Left lung (tissue), 14 donors: ENCODE measurements around the gene PIGA. TPM values are rescaled to one million over a fixed set of nuclear protein-coding genes. Genes with fewer than 3 reads are reported as not detected.

Source experiments
- ATAC-seq: fragments of 200-7000 bp; cut with Tn5 transposase; one replicate; pipeline ENCODE4 v1.9.1; 2020; ENCODE audit warnings: moderate library complexity
- DNase-seq, 4 donors: peaks; one replicate each; pipeline ENCODE4 v3.0.0-alpha.2; 2013 to 2020
- H3K27ac ChIP-seq, 2 donors: fragments of 200-600 bp; sonication (generic) in 1 of 2; one replicate each; pipeline versions ENCODE4 v1.5.0 to v1.8.0; 2020 to 2021
- H3K27me3 ChIP-seq, 2 donors: fragments of 200-600 bp; sonication (generic) in 1 of 2; one replicate each; pipeline versions ENCODE4 v1.5.0 to v1.8.0; 2020 to 2021
- H3K36me3 ChIP-seq, 2 donors: fragments of 200-600 bp; sonication (generic) in 1 of 2; one replicate each; pipeline versions ENCODE4 v1.5.0 to v1.8.0; 2020 to 2021
- H3K4me1 ChIP-seq, 2 donors: fragments of 200-600 bp; one replicate each; pipeline ENCODE4 v1.8.0; 2021
- H3K4me3 ChIP-seq, 2 donors: fragments of 200-600 bp; sonication (generic) in 1 of 2; one replicate each; pipeline versions ENCODE4 v1.5.0 to v1.8.0; 2020 to 2021; ENCODE audit warnings: mild to moderate bottlenecking in 1 of 2
- H3K9me3 ChIP-seq, 2 donors: fragments of 200-600 bp; sonication (generic) in 1 of 2; one replicate each; pipeline versions ENCODE4 v1.5.0 to v1.8.0; 2020 to 2021
- intact Hi-C, 2 donors: fragments of 100-400 bp; cut with DNase I; formaldehyde crosslinking; loops; one replicate each; pipeline versions ENCODE4 v1.11.2 to v1.14.2; 2022
- long read RNA-seq, 12 donors: library from polyadenylated mRNA in 2 of 12; unstranded in 2 of 12; transcript quantifications; one replicate each; pipeline ENCODE4 v2.0.0 and lab custom pipeline, GENCODE V29; 2019 to 2026
- polyA plus RNA-seq, 6 donors: library from polyadenylated mRNA; unstranded; fragments of 120-200 nt; gene quantifications; one replicate each; pipeline ENCODE4 v1.2.1, GENCODE V29; 2013; ENCODE audit not compliant: insufficient read length in 6 of 6
- total RNA-seq, 2 donors: library from RNA; stranded (reverse); fragmentation: NEBNext Ultra II Directional; extraction: Animal tissue kit (Norgen Biotek cat#: 25700); gene quantifications; one replicate each; pipeline ENCODE4 v1.2.1, GENCODE V29; 2021
- TF ChIP-seq, protein P1 (sequence below), 2 donors: fragments of 200-600 bp; sonication (generic) in 1 of 2; IDR thresholded peaks; one replicate each; pipeline versions ENCODE4 v1.5.0 to v1.8.0; 2021; ENCODE audit warnings: antibody characterized with exemption in 2 of 2
- donor health status: DM: no; HTN: yes; CAD: no.
- donor health status: DM: no; HTN: no; CAD: no.

The PIGA gene, protein sequence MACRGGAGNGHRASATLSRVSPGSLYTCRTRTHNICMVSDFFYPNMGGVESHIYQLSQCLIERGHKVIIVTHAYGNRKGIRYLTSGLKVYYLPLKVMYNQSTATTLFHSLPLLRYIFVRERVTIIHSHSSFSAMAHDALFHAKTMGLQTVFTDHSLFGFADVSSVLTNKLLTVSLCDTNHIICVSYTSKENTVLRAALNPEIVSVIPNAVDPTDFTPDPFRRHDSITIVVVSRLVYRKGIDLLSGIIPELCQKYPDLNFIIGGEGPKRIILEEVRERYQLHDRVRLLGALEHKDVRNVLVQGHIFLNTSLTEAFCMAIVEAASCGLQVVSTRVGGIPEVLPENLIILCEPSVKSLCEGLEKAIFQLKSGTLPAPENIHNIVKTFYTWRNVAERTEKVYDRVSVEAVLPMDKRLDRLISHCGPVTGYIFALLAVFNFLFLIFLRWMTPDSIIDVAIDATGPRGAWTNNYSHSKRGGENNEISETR
- total RNA-seq = 100 to 1,000 TPM in 1 of 2 donors, 10 to 100 TPM in 1; 26.5 to 103 TPM
- polyA plus RNA-seq = 10 to 100 TPM; 21.8 to 29.1 (median 22.9) TPM
- long read RNA-seq, donor 1, partial matches to known transcripts = 0 of 1 reads
- long read RNA-seq, donor 1, other reads (novel, unspliced or antisense) = 0 of 1 reads
- long read RNA-seq, donor 2, partial matches to known transcripts = 0 of 4 reads
- long read RNA-seq, donor 2, other reads (novel, unspliced or antisense) = 0 of 4 reads
- long read RNA-seq, donor 3, partial matches to known transcripts = 0 of 1 reads
- long read RNA-seq, donor 3, other reads (novel, unspliced or antisense) = 0 of 1 reads
- long read RNA-seq, donor 4, partial matches to known transcripts = 1 of 3 reads
- long read RNA-seq, donor 4, other reads (novel, unspliced or antisense) = 2 of 3 reads
- long read RNA-seq, donor 5, partial matches to known transcripts = 0 of 1 reads
- long read RNA-seq, donor 5, other reads (novel, unspliced or antisense) = 0 of 1 reads
- long read RNA-seq, donor 6, partial matches to known transcripts = 0 of 6 reads
- long read RNA-seq, donor 6, other reads (novel, unspliced or antisense) = 0 of 6 reads
- long read RNA-seq, donor 7, partial matches to known transcripts = 0 of 1 reads
- long read RNA-seq, donor 7, other reads (novel, unspliced or antisense) = 0 of 1 reads
- long read RNA-seq, donor 8, partial matches to known transcripts = 0 of 3 reads
- long read RNA-seq, donor 8, other reads (novel, unspliced or antisense) = 0 of 3 reads
- long read RNA-seq, donor 9 = 0 reads
- long read RNA-seq, donor 10 = 0 reads
- long read RNA-seq, donor 11 = 0 reads
- long read RNA-seq, donor 12, partial matches to known transcripts = 0 of 3 reads
- long read RNA-seq, donor 12, other reads (novel, unspliced or antisense) = 0 of 3 reads

DNA sequence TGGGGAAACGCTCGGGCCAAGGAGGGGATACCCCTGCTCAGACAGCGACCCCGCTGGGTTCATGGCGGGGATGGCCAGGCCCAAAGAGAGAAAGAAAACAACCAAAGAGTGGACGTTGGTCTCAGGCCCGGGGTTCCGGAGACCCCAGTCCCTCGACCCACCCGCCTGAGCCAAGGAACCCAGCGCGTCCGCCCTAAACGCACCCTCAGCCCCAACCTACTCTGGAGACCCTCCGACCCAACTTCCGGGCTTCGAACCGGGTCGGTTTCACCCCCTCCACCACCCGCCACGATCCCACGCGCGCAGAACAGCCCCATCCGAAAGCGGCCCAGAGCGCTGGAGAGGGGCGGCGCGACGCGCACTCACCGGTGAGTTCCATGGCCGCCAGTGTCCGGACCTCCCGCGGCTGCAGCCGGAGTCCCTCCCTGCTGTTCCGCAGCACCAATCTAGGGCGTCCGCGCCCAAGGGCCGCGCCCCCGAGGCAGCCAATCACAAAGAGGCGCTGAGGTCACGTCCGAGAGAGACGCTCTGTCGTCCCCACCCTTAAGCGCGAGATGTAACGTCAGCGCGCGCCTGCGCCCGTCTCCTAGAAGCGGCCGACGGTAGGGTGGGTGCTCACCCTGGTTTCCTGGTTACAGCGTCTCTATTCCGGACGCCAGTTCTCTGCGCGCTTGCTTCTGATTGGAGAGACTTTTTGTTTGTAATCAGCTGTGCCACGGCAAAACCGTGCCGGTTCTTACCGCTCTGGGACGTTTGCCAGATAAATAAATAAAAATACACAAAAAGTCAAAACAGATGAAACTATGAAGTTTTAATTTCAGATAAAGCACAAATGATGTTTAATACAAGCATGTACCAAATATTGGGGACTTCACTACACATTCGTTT is at the start of gene PIGA:
Gene PIGA (minus strand): TSS at position 389 of the 888 bp plus-strand sequence. CDS start 3,593 bp downstream, outside the sequence.
- H3K27ac ChIP-seq = peak within 1 kb of the TSS; percentile 87
- no peaks in the 10 kb centered on the region for H3K9me3 ChIP-seq
- H3K4me3 ChIP-seq = peak within 1 kb of the TSS; percentile 46 to 63
- peak; percentile 91 to 98 (median 96) for DNase-seq
- TF ChIP-seq, protein P1, sequence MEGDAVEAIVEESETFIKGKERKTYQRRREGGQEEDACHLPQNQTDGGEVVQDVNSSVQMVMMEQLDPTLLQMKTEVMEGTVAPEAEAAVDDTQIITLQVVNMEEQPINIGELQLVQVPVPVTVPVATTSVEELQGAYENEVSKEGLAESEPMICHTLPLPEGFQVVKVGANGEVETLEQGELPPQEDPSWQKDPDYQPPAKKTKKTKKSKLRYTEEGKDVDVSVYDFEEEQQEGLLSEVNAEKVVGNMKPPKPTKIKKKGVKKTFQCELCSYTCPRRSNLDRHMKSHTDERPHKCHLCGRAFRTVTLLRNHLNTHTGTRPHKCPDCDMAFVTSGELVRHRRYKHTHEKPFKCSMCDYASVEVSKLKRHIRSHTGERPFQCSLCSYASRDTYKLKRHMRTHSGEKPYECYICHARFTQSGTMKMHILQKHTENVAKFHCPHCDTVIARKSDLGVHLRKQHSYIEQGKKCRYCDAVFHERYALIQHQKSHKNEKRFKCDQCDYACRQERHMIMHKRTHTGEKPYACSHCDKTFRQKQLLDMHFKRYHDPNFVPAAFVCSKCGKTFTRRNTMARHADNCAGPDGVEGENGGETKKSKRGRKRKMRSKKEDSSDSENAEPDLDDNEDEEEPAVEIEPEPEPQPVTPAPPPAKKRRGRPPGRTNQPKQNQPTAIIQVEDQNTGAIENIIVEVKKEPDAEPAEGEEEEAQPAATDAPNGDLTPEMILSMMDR (IDR thresholded peaks at IDR 0.05) = no peak
- peak; percentile 97 for ATAC-seq
- peaks cover 0 to 7% of the 10 kb centered on the region in 2 donors for H3K27me3 ChIP-seq
- H3K36me3 ChIP-seq = peaks cover 0 to 8% of the 10 kb centered on the region in 2 donors
- H3K4me1 ChIP-seq = peaks cover 0 to 8% of the 10 kb centered on the region in 2 donors
- intact Hi-C loops = no loop called here

DNA sequence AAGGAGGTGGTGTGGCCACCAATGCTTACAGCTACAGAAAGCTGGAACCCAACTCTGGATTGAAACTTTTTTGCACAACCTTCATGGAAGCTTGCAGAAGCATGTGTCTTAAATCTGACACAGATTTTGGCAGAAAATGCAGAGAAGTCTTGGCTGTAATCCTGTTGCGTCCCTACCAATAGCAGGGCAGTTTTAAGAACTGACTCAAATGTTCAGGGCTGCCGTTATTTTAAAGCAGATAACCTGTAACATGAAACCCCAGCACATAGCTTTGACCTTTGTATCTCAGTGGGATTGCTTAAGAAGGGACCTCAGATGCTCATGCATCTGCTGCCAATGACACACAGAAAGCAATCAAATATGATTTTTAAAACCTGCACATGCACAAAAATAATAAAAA is 49.0 kb upstream of the PIGA start, which contains the start of gene VEGFD:
Gene VEGFD (minus strand): TSS at position 110 of the 400 bp plus-strand sequence. CDS start 467 bp downstream, outside the sequence.
- Histone ChIP-seq H3K4me1 (no peaks in the 10 kb centered on the region), H3K27ac (no peak within 1 kb of the TSS), H3K4me3 (no peak within 1 kb of the TSS), H3K36me3 (no peaks in the 10 kb centered on the region), H3K27me3 (no peaks in the 10 kb centered on the region), H3K9me3 (no peaks in the 10 kb centered on the region)
- ATAC-seq (no peak), DNase-seq (peak in 2 of 4 donors; percentile 56 to 71)
- TF ChIP-seq, protein P1 (IDR thresholded peaks at IDR 0.05) = no peak
- intact Hi-C loops = no loop called here

DNA sequence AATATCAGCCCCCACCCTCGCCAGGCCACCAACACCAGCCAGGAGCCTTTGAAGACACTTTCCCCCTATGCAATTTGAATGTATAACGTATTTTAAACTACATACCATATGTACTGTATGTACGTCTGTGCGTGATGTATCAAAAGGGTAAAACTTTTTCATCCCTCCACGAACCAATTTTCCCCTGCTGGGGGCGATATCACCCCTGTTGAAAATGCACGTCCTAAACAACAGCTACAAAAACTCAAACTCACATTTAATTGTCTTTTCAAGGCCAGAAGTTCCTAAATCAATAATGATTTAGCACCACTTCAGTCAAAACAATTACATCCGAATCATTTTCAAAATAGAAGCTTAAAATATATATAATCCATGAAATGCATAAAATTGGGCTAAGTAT is 47.5 kb upstream of the PIGA start:
- no peaks in the 10 kb centered on the region for H3K9me3 ChIP-seq
- no peak overlapping the region for H3K4me3 ChIP-seq
- DNase-seq = peak in 1 of 4 donors; percentile 45

DNA sequence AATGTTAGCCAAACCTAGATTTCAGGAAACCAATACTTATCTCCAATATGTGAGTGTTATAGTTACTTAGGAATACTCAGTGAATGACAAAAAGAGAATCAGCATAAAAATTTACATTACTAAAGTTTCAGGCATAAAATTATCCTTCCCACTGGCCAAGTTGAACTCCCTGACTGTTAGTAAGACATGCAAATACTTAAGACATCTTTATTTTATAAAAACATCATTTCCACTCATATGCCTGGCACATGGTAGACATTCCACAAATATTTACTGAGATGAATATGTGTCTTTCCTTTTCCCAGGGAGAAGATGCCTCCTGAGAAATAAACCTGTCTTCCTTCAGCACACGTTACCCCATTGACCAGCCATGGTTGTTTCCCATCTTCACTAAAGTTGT is 41.6 kb upstream of the PIGA start:
- Histone ChIP-seq H3K4me1 (no peaks in the 10 kb centered on the region), H3K9me3 (no peaks in the 10 kb centered on the region), H3K36me3 (no peaks in the 10 kb centered on the region), H3K4me3 (no peak overlapping the region), H3K27me3 (peaks cover 0 to 7% of the 10 kb centered on the region in 2 donors), H3K27ac (no peak overlapping the region)
- intact Hi-C loops = no loop called here
- ATAC-seq (no peak), DNase-seq (no peak)
- TF ChIP-seq, protein P1 (IDR thresholded peaks at IDR 0.05) = no peak

More for the DNA sequence above, 47.5 kb upstream of the PIGA start:
- Histone ChIP-seq H3K4me1 (no peaks in the 10 kb centered on the region), H3K36me3 (no peaks in the 10 kb centered on the region), H3K27me3 (no peaks in the 10 kb centered on the region), H3K27ac (no peak overlapping the region)
- intact Hi-C loops = no loop called here
- TF ChIP-seq, protein P1 (IDR thresholded peaks at IDR 0.05) = no peak
- no peak for ATAC-seq
